SK-N-SH (cell line): ENCODE measurements around the gene SH2D4B. TPM values are rescaled to one million over a fixed set of nuclear protein-coding genes. Genes with fewer than 3 reads are reported as not detected.

Source experiments
- CTCF ChIA-PET: fragments of 300-600, 350-600 bp; formaldehyde crosslinking; extraction: SDS; loops from one replicate; lab custom pipeline; 2021; lab: Yijun Ruan, JAX
- POLR2A ChIA-PET: fragments of 350-600 bp; sonication (Branson Sonifier 250); formaldehyde crosslinking; extraction: SDS; loops from one replicate; lab custom pipeline; 2020; ENCODE audit warnings: antibody characterized with exemption, inconsistent platforms; lab: Yijun Ruan, JAX
- DNase-seq: peaks from one replicate; pipeline ENCODE4 v3.0.0; 2012
- H2AFZ ChIP-seq: fragments of 200-600 bp; sonication (generic); 2 replicates; pipeline ENCODE4 v1.8.1; 2016; ENCODE audit warnings: antibody characterized with exemption, mild to moderate bottlenecking, low read depth
- H3F3A ChIP-seq: fragments of 200-600 bp; sonication (generic); replicated peaks from 2 replicates; pipeline ENCODE3; 2016; ENCODE audit warnings: antibody characterized with exemption, mild to moderate bottlenecking; ENCODE audit not compliant: insufficient read depth
- H3K27ac ChIP-seq, 2 experiments: fragments of 200-500 bp in 1 of 2; fragments of 200-600 bp in 1 of 2; sonication (Bioruptor generic) in 1 of 2; sonication (generic), shearing (Covaris generic) in 1 of 2; 2 replicates each; pipeline versions ENCODE4 v1.5.1 to v1.6.1; 2014 to 2016; ENCODE audit warnings: low read depth in 2 of 2, inconsistent platforms in 1 of 2, low read length in 1 of 2, mild to moderate bottlenecking in 1 of 2, mixed read lengths in 1 of 2
- H3K27me3 ChIP-seq: fragments of 200-600 bp; sonication (generic), shearing (Covaris generic); 2 replicates; pipeline ENCODE4 v1.6.1; 2016; ENCODE audit warnings: mixed run types; ENCODE audit not compliant: insufficient read depth
- H3K36me3 ChIP-seq, 2 experiments: fragments of 200-500 bp in 1 of 2; fragments of 200-600 bp in 1 of 2; sonication (Bioruptor generic) in 1 of 2; sonication (generic) in 1 of 2; replicated peaks in 1 of 2; 2 replicates each; pipeline versions ENCODE3 to v1.5.1; 2014 to 2016; ENCODE audit warnings: low read length in 1 of 2, mild to moderate bottlenecking in 1 of 2; ENCODE audit not compliant: insufficient read depth in 2 of 2, control insufficient read depth in 1 of 2
- H3K4me1 ChIP-seq, 2 experiments: fragments of 200-500 bp in 1 of 2; fragments of 200-600 bp in 1 of 2; sonication (Bioruptor generic) in 1 of 2; sonication (generic), shearing (Covaris generic) in 1 of 2; 2 replicates each; pipeline versions ENCODE4 v1.5.1 to v1.6.1; 2014 to 2016; ENCODE audit warnings: low read depth in 1 of 2, low read length in 1 of 2, mixed run types in 1 of 2; ENCODE audit not compliant: insufficient read depth in 2 of 2, control insufficient read depth in 1 of 2
- H3K4me2 ChIP-seq: fragments of 200-600 bp; sonication (generic), shearing (Covaris generic); 2 replicates; pipeline ENCODE4 v1.6.1; 2017; ENCODE audit warnings: mixed run types
- H3K4me3 ChIP-seq, 2 experiments: fragments of 200-500 bp in 1 of 2; fragments of 200-600 bp in 1 of 2; sonication (Bioruptor generic) in 1 of 2; sonication (generic), shearing (Covaris generic) in 1 of 2; 2 replicates each; pipeline versions ENCODE4 v1.5.1 to v1.8.1; 2014 to 2016; ENCODE audit warnings: low read depth in 2 of 2, inconsistent platforms in 1 of 2, low read length in 1 of 2, mild to moderate bottlenecking in 1 of 2, mixed read lengths in 1 of 2, moderate library complexity in 1 of 2
- H3K79me2 ChIP-seq: fragments of 200-600 bp; sonication (generic); 2 replicates; pipeline ENCODE4 v1.8.1; 2017; ENCODE audit warnings: mild to moderate bottlenecking; ENCODE audit not compliant: insufficient read depth
- H3K9ac ChIP-seq: fragments of 200-600 bp; sonication (generic); 2 replicates; pipeline ENCODE4 v1.6.1; 2017; ENCODE audit warnings: mixed run types
- H3K9me2 ChIP-seq: fragments of 200-600 bp; sonication (generic); 2 replicates; pipeline ENCODE4 v1.6.1; 2017; ENCODE audit warnings: mixed run types
- H3K9me3 ChIP-seq: fragments of 200-600 bp; sonication (generic); 2 replicates; pipeline ENCODE4 v1.6.1; 2017; ENCODE audit warnings: mixed run types, mild to moderate bottlenecking, moderate library complexity
- H4K20me1 ChIP-seq: fragments of 200-600 bp; sonication (generic); 2 replicates; pipeline ENCODE4 v1.6.1; 2017; ENCODE audit warnings: mild to moderate bottlenecking, mixed run types; ENCODE audit not compliant: insufficient read depth
- EZH2phosphoT487 ChIP-seq: fragments of 200-600 bp; sonication (generic); IDR thresholded peaks from 2 replicates; pipeline ENCODE4 v1.6.1; 2017; ENCODE audit warnings: low read depth, mixed run types, mild to moderate bottlenecking, antibody characterized with exemption, moderate library complexity, borderline replicate concordance
- FOSL2 ChIP-seq: IDR thresholded peaks from 2 replicates; pipeline ENCODE4 v1.4.0; 2012; ENCODE audit warnings: low read depth, mild to moderate bottlenecking, moderate library complexity, borderline replicate concordance
- FOXJ3 ChIP-seq: sonication (generic); formaldehyde crosslinking; IDR thresholded peaks from 2 replicates; pipeline ENCODE4 v1.5.1; 2020; ENCODE audit warnings: mild to moderate bottlenecking, missing genetic modification reagents
- JUND ChIP-seq: IDR thresholded peaks from 2 replicates; pipeline ENCODE4 v1.4.0; 2012
- MXI1 ChIP-seq: IDR thresholded peaks from 2 replicates; pipeline ENCODE4 v1.6.1; 2012; ENCODE audit warnings: mild to moderate bottlenecking, low read depth, low read length, improper control_type of control experiment
- POLR2AphosphoS5 ChIP-seq: IDR thresholded peaks from 2 replicates; pipeline ENCODE4 v1.6.1; 2012; ENCODE audit warnings: low read depth, low read length
- RAD21 ChIP-seq: IDR thresholded peaks from 2 replicates; pipeline ENCODE4 v1.6.1; 2012; ENCODE audit warnings: mild to moderate bottlenecking, low read length
- RFX5 ChIP-seq: IDR thresholded peaks from 2 replicates; pipeline ENCODE4 v1.6.1; 2012; ENCODE audit warnings: mild to moderate bottlenecking, improper control_type of control experiment, low read length
- SIN3A ChIP-seq: IDR thresholded peaks from 2 replicates; pipeline ENCODE4 v1.6.1; 2012; ENCODE audit warnings: low read depth, mild to moderate bottlenecking, low read length, moderate library complexity, borderline replicate concordance
- SMC3 ChIP-seq: IDR thresholded peaks from 2 replicates; pipeline ENCODE4 v1.6.1; 2012; ENCODE audit warnings: low read depth, low read length, improper control_type of control experiment
- TAF1 ChIP-seq: IDR thresholded peaks from 2 replicates; pipeline ENCODE4 v1.6.1; 2012; ENCODE audit warnings: low read depth, mild to moderate bottlenecking, low read length, moderate library complexity, borderline replicate concordance
- YY1 ChIP-seq: IDR thresholded peaks from 2 replicates; pipeline ENCODE4 v1.4.0; 2012; ENCODE audit warnings: low read depth, mild to moderate bottlenecking
- WGBS: methylation state at CpG from one replicate; pipeline ENCODE4 v1.1.6; 2017; ENCODE audit warnings: low lambda C conversion rate; 5-methylcytosine and 5-hydroxymethylcytosine counted together
- polyA plus RNA-seq, 3 experiments: library from polyadenylated mRNA; depleted of rRNA; stranded (reverse); fragments of >200 nt; gene quantifications; 2 replicates each; pipeline ENCODE4 v1.2.3, GENCODE V29; 2012
- TF ChIP-seq, protein P1 (sequence below): IDR thresholded peaks from 2 replicates; pipeline ENCODE4; 2012
- TF ChIP-seq, protein P2 (sequence below): fragments of 150-350 bp; IDR thresholded peaks from 2 replicates; pipeline ENCODE4 v1.6.1; 2016; ENCODE audit warnings: mild to moderate bottlenecking, low read depth, low read length
- TF ChIP-seq, protein P3 (sequence below): fragments of 150-350 bp; IDR thresholded peaks from 2 replicates; pipeline ENCODE4 v1.6.1; 2017; ENCODE audit warnings: antibody characterized with exemption, low read length, low read depth, borderline replicate concordance

Gene SH2D4B
- polyA plus RNA-seq, 1 of the 3 experiments (the other 2 are of a cell fraction), result not detected

DNA sequence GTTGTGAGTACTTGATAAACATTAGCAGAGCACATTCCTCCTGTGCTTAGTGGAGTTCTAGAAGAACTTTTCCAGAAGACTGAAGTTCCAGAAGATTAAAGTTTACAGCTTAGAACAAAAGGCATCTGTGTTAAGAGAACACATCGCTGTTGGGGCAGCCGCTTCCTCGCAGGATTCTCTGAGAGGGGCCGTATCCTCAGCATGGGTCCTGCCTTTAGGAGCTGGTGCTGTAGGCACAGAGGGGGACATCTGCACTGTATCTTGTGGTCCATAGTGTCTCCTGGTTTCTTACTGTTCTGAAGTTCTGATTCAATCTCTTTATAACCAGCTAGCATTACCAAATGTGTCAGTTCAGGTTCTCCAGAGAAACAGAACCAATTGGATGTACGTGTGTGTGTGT, 16.3 kb downstream of the SH2D4B start:
- Histone ChIP-seq H3K4me1 (no peaks in the 10 kb centered on the region), H3K27ac (no peak overlapping the region), H3K9me2 (no peaks in the 10 kb centered on the region), H3K4me3 (no peak overlapping the region), H4K20me1 (no peaks in the 10 kb centered on the region), H3K4me2 (no peak overlapping the region), H3K9ac (no peak overlapping the region), H3K79me2 (no peaks in the 10 kb centered on the region), H2AFZ (no peak overlapping the region), H3K36me3 (no peaks in the 10 kb centered on the region), H3K9me3 (no peaks in the 10 kb centered on the region), H3K27me3 (no peaks in the 10 kb centered on the region), H3F3A (no peaks in the 10 kb centered on the region)
- DNase-seq, result no peak
- no peak for TF ChIP-seq SMC3
- TF ChIP-seq YY1, result no peak
- TF ChIP-seq, protein P1, sequence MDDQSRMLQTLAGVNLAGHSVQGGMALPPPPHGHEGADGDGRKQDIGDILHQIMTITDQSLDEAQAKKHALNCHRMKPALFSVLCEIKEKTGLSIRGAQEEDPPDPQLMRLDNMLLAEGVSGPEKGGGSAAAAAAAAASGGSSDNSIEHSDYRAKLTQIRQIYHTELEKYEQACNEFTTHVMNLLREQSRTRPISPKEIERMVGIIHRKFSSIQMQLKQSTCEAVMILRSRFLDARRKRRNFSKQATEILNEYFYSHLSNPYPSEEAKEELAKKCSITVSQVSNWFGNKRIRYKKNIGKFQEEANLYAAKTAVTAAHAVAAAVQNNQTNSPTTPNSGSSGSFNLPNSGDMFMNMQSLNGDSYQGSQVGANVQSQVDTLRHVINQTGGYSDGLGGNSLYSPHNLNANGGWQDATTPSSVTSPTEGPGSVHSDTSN, result no peak
- TF ChIP-seq RFX5, result no peak
- no peak for TF ChIP-seq SIN3A
- TF ChIP-seq, protein P2, sequence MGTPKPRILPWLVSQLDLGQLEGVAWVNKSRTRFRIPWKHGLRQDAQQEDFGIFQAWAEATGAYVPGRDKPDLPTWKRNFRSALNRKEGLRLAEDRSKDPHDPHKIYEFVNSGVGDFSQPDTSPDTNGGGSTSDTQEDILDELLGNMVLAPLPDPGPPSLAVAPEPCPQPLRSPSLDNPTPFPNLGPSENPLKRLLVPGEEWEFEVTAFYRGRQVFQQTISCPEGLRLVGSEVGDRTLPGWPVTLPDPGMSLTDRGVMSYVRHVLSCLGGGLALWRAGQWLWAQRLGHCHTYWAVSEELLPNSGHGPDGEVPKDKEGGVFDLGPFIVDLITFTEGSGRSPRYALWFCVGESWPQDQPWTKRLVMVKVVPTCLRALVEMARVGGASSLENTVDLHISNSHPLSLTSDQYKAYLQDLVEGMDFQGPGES, result no peak
- TF ChIP-seq JUND, result no peak
- CTCF ChIA-PET, result no interaction called here
- POLR2A ChIA-PET, result no interaction called here
- WGBS, result 74% methylated on average over 5 of the region's 5 CpGs

DNA sequence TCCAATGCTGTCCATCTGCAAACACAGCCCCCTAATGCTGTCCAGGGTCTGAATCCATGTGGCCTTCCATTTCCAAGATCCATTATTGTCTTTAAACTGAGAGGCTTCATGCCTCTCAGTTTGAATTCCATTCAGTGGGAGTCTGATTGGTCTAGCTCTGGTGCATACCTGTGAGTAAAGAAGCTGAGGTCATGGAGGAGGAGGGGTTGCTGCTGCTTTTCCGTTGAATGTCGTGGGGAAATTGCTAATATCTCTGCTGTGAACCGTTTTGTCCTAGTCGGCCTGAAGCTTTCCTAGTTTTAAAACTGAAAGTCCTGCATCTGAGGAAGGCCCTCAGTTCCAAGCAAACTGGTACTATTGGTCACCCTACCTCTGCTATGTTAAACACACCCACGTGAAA, 17.7 kb downstream of the SH2D4B start:
- ChIA-PET CTCF (no interaction called here), POLR2A (no interaction called here)
- H4K20me1 ChIP-seq, result no peaks in the 10 kb centered on the region
- H3K36me3 ChIP-seq, result no peaks in the 10 kb centered on the region
- no peaks in the 10 kb centered on the region for H3K27me3 ChIP-seq
- H3K4me1 ChIP-seq, result no peaks in the 10 kb centered on the region
- H3K9me3 ChIP-seq, result no peaks in the 10 kb centered on the region
- H3K9me2 ChIP-seq, result no peaks in the 10 kb centered on the region
- 56% methylated on average over 5 of the region's 5 CpGs for WGBS
- no peaks in the 10 kb centered on the region for H3K79me2 ChIP-seq
- H3F3A ChIP-seq, result no peaks in the 10 kb centered on the region
- H3K27ac ChIP-seq, result no peak overlapping the region
- no peak overlapping the region for H3K9ac ChIP-seq
- no peak for DNase-seq
- no peak overlapping the region for H2AFZ ChIP-seq
- H3K4me3 ChIP-seq, result no peak overlapping the region
- H3K4me2 ChIP-seq, result no peak overlapping the region
- TF ChIP-seq EZH2phosphoT487, result no peak
- TF ChIP-seq, protein P1, result no peak
- TF ChIP-seq, protein P3, sequence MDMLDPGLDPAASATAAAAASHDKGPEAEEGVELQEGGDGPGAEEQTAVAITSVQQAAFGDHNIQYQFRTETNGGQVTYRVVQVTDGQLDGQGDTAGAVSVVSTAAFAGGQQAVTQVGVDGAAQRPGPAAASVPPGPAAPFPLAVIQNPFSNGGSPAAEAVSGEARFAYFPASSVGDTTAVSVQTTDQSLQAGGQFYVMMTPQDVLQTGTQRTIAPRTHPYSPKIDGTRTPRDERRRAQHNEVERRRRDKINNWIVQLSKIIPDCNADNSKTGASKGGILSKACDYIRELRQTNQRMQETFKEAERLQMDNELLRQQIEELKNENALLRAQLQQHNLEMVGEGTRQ, result no peak
- TF ChIP-seq MXI1, result no peak
- no peak for TF ChIP-seq POLR2AphosphoS5
- no peak for TF ChIP-seq TAF1
- no peak for TF ChIP-seq FOSL2
- TF ChIP-seq FOXJ3 (CRISPR knock-in tag), result no peak
- no peak for TF ChIP-seq RAD21
